Measurements from ENCODE around the gene CTAGE9.
"Not testable (repeated sequence)": the region's sequence is repeated elsewhere in the genome, so short reads cannot be mapped to it uniquely, and the experiment has no call there.

CTAGE9 gene

DNA sequence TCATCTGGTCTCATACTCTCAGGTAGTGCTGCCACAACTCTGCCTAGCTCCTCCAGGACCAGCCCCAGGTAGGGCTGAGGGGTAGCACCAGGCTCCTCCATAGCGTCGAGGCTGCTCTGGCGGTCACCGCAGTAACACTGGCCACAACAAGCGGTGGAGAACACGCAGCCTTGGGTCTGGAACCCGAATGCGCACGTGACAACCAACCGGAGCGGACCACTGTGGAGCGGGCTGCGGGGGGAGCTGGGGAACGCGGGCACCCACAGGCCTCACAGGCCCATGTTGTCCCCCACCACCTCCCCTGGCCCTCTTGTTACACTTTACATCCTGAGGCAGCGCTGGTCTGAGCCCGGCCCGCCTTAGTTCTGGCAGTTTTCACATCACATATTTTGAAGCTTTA is at the start of gene CTAGE9:
TSS of gene CTAGE9 (minus strand) at position 101 of the 400 bp plus-strand sequence. CDS start at position 101, 0 bp downstream.
- in situ Hi-C loops (cut with HindIII; ENCODE audit: low pct_ligation_motif_present, low pct_unique_long_range_greater_than_20kb, low sequenced_read_pairs); DNase-seq: not testable (repeated sequence)

GRCh38 chr6:131758920-131759319 is 48.1 kb upstream of the CTAGE9 start:
- in situ Hi-C loops (cut with HindIII; ENCODE audit: low pct_ligation_motif_present, low pct_unique_long_range_greater_than_20kb, low sequenced_read_pairs): no loop called here
- DNase-seq: no peak

- DNase-seq: no peak
- in situ Hi-C loops (cut with HindIII; ENCODE audit: low pct_ligation_motif_present, low pct_unique_long_range_greater_than_20kb, low sequenced_read_pairs): no loop called here
Observed at GRCh38 chr6:131756039-131756438, 45.2 kb upstream of the CTAGE9 start.

DNA sequence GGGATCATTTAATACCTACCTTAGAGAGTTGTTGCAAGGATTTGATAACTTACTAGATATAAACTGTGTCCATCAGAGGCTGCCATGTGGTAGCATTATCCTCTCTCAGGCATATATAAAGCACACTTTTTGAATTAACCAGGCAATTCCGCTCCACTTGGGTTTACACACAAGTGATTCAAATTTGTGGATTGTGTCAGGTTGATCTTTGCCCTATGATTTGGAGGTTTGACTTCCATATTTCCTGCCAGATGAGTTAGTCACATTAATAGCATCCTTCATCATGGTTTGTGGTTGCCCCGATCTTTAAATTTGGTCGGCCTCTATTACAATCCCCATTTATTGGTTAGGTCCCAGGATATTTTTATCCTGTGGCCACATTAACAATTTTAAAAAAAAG is 44.8 kb upstream of the CTAGE9 start:
- in situ Hi-C loops (cut with HindIII; ENCODE audit: low pct_ligation_motif_present, low pct_unique_long_range_greater_than_20kb, low sequenced_read_pairs): no loop called here
- DNase-seq: no peak

DNA sequence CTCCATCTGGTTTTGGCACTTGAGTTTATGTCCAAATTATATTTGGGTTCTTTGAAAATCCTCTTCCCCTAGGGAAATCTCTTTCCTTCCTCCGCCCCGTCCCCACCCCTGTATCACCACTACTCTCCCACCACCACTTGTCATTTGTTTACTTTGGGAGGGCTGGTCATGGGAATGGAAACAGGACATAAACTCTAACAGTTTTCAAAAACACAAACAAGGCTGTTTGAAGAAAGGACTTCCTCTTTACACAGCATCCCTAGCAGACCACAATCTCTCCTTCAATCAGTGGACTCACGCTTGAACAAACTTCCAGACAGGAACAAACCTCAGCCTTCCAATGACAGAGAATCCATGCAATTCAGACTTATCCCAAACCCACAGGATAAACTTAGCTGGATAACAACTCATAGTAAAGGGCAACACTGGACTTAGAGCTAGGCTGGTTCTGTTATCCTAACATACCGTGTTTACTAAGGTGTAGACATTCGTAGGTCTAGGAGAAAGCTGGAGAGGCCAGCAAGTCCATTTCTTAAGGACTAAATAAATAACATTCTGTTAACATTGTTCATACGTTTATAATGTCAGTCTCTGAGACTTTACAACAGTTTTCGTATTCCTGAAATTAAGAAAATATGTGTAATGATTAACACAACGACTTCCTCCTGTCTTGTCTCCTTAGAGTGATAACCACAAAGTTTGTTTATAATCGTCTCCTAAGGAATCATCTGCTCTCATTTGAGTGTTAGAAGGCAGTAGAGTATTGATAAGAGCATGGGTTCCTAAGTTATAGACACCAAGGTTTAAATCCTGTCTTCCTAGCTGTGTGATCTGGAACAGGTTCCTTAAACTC is 44.1 kb upstream of the CTAGE9 start:
- in situ Hi-C loops (cut with HindIII; ENCODE audit: low pct_ligation_motif_present, low pct_unique_long_range_greater_than_20kb, low sequenced_read_pairs): no loop called here
- no peak for DNase-seq

DNA sequence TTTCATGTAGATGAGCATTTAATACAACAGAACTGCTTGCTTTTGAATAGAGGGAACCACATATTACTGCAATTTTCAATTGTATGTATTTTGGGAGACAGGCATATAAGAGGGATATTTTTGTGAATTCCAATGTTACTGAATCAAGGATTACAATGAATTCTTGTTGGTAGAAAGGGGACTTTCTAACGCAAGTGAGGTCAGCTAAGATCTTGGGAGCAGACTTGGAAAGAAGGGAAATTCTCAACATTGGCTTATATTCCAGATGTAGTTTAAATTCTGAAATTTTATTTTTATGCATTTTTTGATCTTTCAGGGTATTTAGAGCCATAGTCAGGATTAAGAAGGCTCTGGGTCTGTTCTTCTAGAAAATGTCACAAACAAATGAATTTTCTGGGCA is 43.3 kb upstream of the CTAGE9 start:
- in situ Hi-C loops (cut with HindIII; ENCODE audit: low pct_ligation_motif_present, low pct_unique_long_range_greater_than_20kb, low sequenced_read_pairs): no loop called here
- no peak for DNase-seq

DNA sequence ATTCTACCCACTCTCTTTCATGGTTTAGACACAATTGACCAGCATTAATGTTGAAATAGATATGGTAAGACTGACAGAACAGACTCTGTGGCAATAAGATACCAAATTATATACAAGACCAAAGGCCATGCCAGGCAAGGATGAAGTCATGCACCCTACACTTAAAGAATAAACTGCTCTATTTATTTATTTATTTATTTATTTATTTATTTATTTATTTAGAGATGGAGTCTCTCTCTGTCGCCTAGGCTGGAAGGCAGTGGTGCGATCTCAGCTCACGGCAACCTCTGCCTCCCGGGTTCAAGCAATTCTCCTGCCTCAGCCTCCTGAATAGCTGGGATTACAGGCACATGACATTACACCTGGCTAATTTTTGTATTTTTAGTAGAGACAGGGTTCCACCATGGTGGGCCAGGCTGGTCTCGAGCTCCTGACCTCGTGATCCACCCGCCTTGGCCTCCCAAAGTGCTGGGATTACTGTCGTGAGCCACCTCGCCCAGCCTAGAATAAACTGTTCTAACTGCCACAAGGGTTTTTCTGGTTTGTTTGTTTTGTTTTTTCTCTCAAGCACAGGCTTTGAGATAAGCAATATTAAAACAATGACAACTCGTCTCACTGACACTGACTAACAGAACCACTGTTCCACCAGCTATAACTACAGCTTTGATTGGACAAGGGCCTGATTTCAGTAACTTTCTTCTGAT is 40.3 kb upstream of the CTAGE9 start:
- in situ Hi-C loops (cut with HindIII; ENCODE audit: low pct_ligation_motif_present, low pct_unique_long_range_greater_than_20kb, low sequenced_read_pairs); DNase-seq: not testable (repeated sequence)

GRCh38 chr6:131749023-131749422 is 38.2 kb upstream of the CTAGE9 start:
- in situ Hi-C loops (cut with HindIII; ENCODE audit: low pct_ligation_motif_present, low pct_unique_long_range_greater_than_20kb, low sequenced_read_pairs): no loop called here
- no peak for DNase-seq

DNA sequence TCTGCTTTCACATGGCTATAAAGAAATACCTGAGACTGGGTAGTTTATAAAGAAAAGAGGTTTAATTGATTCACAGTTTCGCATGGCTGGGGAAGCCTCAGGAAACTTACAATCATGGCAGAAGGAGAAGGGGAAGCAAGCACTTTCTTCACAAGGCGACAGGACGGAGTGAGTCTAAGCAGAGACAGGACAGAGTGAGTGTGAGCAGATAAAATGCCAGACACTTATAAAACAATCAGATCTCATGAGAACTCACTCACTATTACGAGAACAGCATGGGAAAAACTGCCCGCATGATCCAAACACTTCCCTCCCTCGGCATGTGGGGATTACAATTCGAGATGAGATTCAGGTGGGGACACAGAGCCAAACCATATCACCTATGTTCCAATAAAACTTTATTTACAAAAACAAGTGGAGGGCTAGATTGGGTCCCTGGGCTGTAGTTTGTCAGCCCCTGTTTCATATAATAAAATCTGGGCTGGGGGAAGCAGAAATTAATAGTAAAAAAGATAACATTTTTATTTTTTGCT is 37.1 kb upstream of the CTAGE9 start:
- DNase-seq: no peak
- in situ Hi-C loops (cut with HindIII; ENCODE audit: low pct_ligation_motif_present, low pct_unique_long_range_greater_than_20kb, low sequenced_read_pairs): no loop called here

DNA sequence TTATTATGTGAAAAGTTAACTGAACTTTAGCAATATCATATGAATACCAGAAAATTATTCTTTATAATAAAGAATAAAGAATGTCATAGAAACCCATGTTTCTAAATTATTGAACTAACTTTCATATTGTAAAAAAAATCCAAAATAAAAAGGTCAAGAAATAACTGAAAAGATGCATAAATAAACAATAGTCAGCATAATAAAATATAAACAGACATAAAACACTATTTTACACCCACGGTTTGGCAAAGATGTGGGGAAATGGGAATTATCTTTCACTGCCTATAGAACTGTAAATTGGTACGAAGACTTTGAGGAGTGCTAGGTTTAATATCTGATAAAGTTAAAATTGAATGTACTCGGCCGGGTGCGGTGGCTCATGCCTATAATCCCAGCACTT is 34.7 kb upstream of the CTAGE9 start:
- in situ Hi-C loops (cut with HindIII; ENCODE audit: low pct_ligation_motif_present, low pct_unique_long_range_greater_than_20kb, low sequenced_read_pairs): no loop called here

GRCh38 chr6:131744432-131745287 is 33.8 kb upstream of the CTAGE9 start:
- in situ Hi-C loops (cut with HindIII; ENCODE audit: low pct_ligation_motif_present, low pct_unique_long_range_greater_than_20kb, low sequenced_read_pairs): no loop called here
- no peak for DNase-seq

More for the DNA sequence above, 34.7 kb upstream of the CTAGE9 start:
- DNase-seq: no peak

DNA sequence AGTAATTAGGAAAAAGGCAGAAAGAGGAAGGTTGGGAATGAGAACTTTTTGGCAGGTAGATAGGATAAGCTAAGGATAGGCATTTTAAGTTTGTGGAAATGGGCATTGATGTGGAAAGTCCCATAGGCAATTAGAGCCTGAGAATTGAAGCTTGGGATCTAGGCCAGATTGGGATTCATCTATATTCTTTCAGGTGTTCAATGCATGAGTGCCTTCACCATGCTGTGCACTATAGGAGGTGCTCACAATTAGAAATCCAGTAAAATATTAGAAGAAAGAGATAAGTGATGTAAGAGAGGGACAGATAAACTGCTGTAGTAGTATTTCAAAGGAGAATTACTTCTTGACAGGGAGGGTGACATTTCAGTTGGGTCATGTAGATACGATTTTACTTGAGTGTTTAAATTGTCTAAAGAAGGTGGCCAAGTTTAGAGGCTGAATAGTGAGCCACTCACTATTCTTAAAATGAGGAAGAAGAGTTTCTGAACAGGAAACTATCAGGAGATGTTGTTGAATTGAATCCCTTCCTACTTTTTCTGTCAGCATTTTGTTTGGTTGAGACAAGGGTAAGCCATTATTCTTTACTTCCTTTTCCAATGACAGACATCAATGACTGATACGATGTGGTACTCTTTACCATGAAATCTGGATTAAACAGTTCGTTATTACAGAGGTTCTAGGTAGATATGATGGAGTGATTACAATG is 31.0 kb upstream of the CTAGE9 start:
- no peak for DNase-seq
- in situ Hi-C loops (cut with HindIII; ENCODE audit: low pct_ligation_motif_present, low pct_unique_long_range_greater_than_20kb, low sequenced_read_pairs): no loop called here

DNA sequence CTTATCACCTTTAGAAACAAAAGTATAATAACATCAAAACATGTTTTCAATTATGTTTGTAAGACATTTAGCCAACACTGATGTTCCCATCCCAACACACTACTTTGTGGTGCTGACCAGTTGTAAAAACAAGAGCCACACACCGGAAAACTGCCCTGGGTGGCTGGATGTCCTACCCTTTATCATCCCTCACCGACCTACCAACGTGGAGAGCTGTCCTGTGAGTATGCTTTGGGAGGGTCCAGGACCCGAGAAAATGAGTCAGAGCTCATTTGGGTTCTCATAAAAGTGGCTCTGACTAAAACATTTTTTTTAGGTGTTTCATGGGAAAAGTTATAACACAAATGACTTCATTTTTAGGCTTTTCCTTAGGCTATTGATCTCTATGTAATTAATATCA is 29.3 kb upstream of the CTAGE9 start:
- no peak for DNase-seq
- in situ Hi-C loops (cut with HindIII; ENCODE audit: low pct_ligation_motif_present, low pct_unique_long_range_greater_than_20kb, low sequenced_read_pairs): no loop called here

- DNase-seq: no peak
- in situ Hi-C loops (cut with HindIII; ENCODE audit: low pct_ligation_motif_present, low pct_unique_long_range_greater_than_20kb, low sequenced_read_pairs): no loop called here
Observed at GRCh38 chr6:131739136-131739535, 28.3 kb upstream of the CTAGE9 start.

DNA sequence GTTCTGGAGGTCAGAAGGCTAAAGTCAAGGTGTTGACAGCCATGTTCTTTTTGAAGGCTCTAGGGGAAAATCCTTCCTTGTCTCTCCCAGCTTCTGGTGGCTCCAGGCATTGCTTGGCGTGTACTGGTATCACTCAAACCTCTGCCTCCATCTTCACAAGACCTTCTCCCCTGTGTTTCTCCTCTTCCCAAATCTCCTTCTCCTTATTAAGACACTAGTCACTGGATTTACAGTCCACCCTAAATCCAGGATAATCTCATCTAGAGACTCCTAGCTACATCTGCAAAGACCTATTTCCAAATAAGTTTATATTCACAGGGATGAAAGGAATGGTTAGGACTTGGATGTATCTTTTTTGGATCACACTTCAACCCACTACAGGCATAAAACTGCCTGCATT is 26.0 kb upstream of the CTAGE9 start:
- no peak for DNase-seq
- in situ Hi-C loops (cut with HindIII; ENCODE audit: low pct_ligation_motif_present, low pct_unique_long_range_greater_than_20kb, low sequenced_read_pairs): no loop called here

GRCh38 chr6:131736003-131736596 is 25.3 kb upstream of the CTAGE9 start:
- in situ Hi-C loops (cut with HindIII; ENCODE audit: low pct_ligation_motif_present, low pct_unique_long_range_greater_than_20kb, low sequenced_read_pairs): no loop called here
- no peak for DNase-seq

DNA sequence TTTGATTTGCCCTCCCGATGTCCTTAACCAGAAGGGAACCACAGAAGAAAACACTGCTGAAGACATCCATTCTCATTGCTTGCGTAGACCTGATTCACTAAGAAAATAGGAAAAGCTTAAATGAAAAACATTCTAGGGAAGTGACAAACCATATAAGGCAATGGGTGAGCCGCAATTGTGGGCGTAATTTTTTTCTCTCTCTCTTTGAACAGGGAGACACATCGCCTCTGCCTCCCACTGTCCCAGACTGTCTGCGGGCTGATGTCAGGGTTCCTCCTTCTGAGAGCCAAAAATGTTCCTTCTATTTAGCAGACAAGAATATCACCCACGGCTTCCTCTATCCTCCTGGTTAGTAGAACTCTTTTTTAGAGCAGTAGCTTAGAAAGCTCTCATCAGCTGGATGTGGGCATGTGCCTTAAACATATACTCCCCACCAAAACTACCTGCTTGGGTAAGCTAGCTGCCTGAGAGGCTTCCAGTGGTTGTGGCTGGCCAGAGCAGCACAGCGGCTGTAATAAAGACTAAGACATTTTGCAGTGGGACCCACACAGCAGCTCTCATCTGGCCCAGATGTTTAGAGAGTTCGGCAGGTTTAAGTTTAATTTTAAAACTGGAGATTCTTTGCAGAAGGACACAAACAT is 22.7 kb upstream of the CTAGE9 start:
- no peak for DNase-seq
- in situ Hi-C loops (cut with HindIII; ENCODE audit: low pct_ligation_motif_present, low pct_unique_long_range_greater_than_20kb, low sequenced_read_pairs): no loop called here
